ENCODE measurements around the gene NCAPG.
A peak's percentile ranks its signal among the peaks of the same experiment; 100 is the strongest.

GRCh38 chr4:17810260-17811077, at the start of gene NCAPG, which contains the start of gene DCAF16:
- TF ChIP-seq GATA2 (IDR thresholded peaks at IDR 0.05; ENCODE audit: low read depth, low read length): peak; percentile 25; the same call in 1 of the 2 replicates
- no peak for TF ChIP-seq GATA3 (IDR thresholded peaks at IDR 0.05; ENCODE audit: low read depth, low read length)
